ENCODE measurements around the gene TPGS2. TPM values are rescaled to one million over a fixed set of nuclear protein-coding genes. Genes with fewer than 3 reads are reported as not detected.
"Not testable (repeated sequence)": the region's sequence is repeated elsewhere in the genome, so short reads cannot be mapped to it uniquely, and the experiment has no call there.

TPGS2 gene
- total RNA-seq, result 50.1 TPM

GRCh38 chr18:36828630-36829361 lies at the start of gene TPGS2, which contains the start of gene KIAA1328:
TSS of gene TPGS2 (minus strand) at chr18:36829002. CDS start at chr18:36828767, 235 bp downstream.
TSS of gene KIAA1328 (plus strand) at chr18:36829127. CDS start at chr18:36829139, 12 bp downstream.
- peak; percentile 93 for DNase-seq

GRCh38 chr18:36873826-36874225 lies 45.0 kb upstream of the TPGS2 start:
- not testable (repeated sequence) for DNase-seq

GRCh38 chr18:36872329-36872728 lies 43.5 kb upstream of the TPGS2 start:
- no peak for DNase-seq

- no peak for DNase-seq
These were observed 43.0 kb upstream of the TPGS2 start for GRCh38 chr18:36871801-36872200.

- no peak for DNase-seq
These were observed 38.3 kb upstream of the TPGS2 start for GRCh38 chr18:36867056-36867455.

- DNase-seq, result no peak
These were observed 33.4 kb upstream of the TPGS2 start for GRCh38 chr18:36862182-36862581.

- DNase-seq, result no peak
These were observed 28.0 kb upstream of the TPGS2 start for GRCh38 chr18:36856815-36857214.

- no peak for DNase-seq
These were observed 22.4 kb upstream of the TPGS2 start for GRCh38 chr18:36851202-36851590.

- no peak for DNase-seq
These were observed 21.9 kb upstream of the TPGS2 start for GRCh38 chr18:36850527-36851201.

GRCh38 chr18:36849288-36850006 lies 20.6 kb upstream of the TPGS2 start:
- no peak for DNase-seq

GRCh38 chr18:36848609-36849008 lies 19.8 kb upstream of the TPGS2 start:
- DNase-seq, result no peak

GRCh38 chr18:36843784-36844183 lies 15.0 kb upstream of the TPGS2 start:
- DNase-seq, result no peak

GRCh38 chr18:36843199-36843598 lies 14.4 kb upstream of the TPGS2 start:
- DNase-seq, result no peak

GRCh38 chr18:36839835-36840234 lies 11.0 kb upstream of the TPGS2 start:
- DNase-seq, result no peak

- no peak for DNase-seq
These were observed 7.1 kb upstream of the TPGS2 start for GRCh38 chr18:36835927-36836326.

- DNase-seq, result no peak
These were observed 4.3 kb upstream of the TPGS2 start for GRCh38 chr18:36833120-36833519.

- DNase-seq, result no peak
These were observed 2.3 kb upstream of the TPGS2 start for GRCh38 chr18:36831139-36831538.

GRCh38 chr18:36830158-36830495 lies 1.3 kb upstream of the TPGS2 start:
- no peak for DNase-seq

- DNase-seq, result no peak
These were observed 758 bp upstream of the TPGS2 start for GRCh38 chr18:36829362-36830157.

- DNase-seq, result peak; percentile 50
These were observed 609 bp downstream of the TPGS2 start for GRCh38 chr18:36828157-36828629.

- DNase-seq, result no peak
These were observed 2.2 kb downstream of the TPGS2 start for GRCh38 chr18:36826556-36826955.

GRCh38 chr18:36825526-36825925 lies 3.3 kb downstream of the TPGS2 start:
- no peak for DNase-seq

All from tongue (tissue), 2 donors.